Breast epithelium (tissue), 4 donors: ENCODE measurements around the gene EXOSC7. TPM values are rescaled to one million over a fixed set of nuclear protein-coding genes. Genes with fewer than 3 reads are reported as not detected.
A peak's percentile ranks its signal among the peaks of the same experiment; 100 is the strongest.

ENCODE experiments used
- DNase-seq, 2 donors: peaks; one replicate each; pipeline ENCODE4 v3.0.0-alpha.2; 2019; ENCODE audit warnings: low spot score in 2 of 2
- H3K27ac ChIP-seq, 2 donors: fragments of 200-600 bp; sonication (generic) in 1 of 2; one replicate each; pipeline ENCODE4 v1.5.1; 2016 to 2019; ENCODE audit warnings: mild to moderate bottlenecking in 1 of 2
- H3K27me3 ChIP-seq, 2 donors: fragments of 200-600 bp; sonication (generic) in 1 of 2; one replicate each; pipeline versions ENCODE4 v1.5.1 to v1.6.0; 2017 to 2019; ENCODE audit warnings: control low read depth in 1 of 2, mild to moderate bottlenecking in 1 of 2
- H3K36me3 ChIP-seq: fragments of 200-600 bp; one replicate; pipeline ENCODE4 v1.5.1; 2019
- H3K4me1 ChIP-seq, 2 donors: fragments of 200-600 bp; sonication (generic); one replicate each; pipeline ENCODE4 v1.5.1; 2016 to 2019; ENCODE audit warnings: control low read depth in 1 of 2
- H3K4me3 ChIP-seq, 3 donors: fragments of 200-600 bp; sonication (generic); 1 replicate in 2 of 3; 2 replicates in 1 of 3; pipeline ENCODE4 v1.5.1; 2016 to 2019; ENCODE audit warnings: mild to moderate bottlenecking in 3 of 3, moderate library complexity in 2 of 3
- H3K9me3 ChIP-seq, 2 donors: fragments of 200-600 bp; sonication (generic) in 1 of 2; one replicate each; pipeline ENCODE4 v1.5.1; 2016 to 2019; ENCODE audit warnings: control low read depth in 1 of 2
- CTCF ChIP-seq, 3 donors: fragments of 450-650 bp; IDR thresholded peaks; one replicate each; pipeline ENCODE4 v1.5.1; 2016 to 2017; ENCODE audit warnings: antibody characterized with exemption in 3 of 3, mild to moderate bottlenecking in 3 of 3, moderate library complexity in 3 of 3
- POLR2A ChIP-seq: fragments of 450-650 bp; IDR thresholded peaks from one replicate; pipeline ENCODE4 v1.6.1; 2016; ENCODE audit warnings: antibody characterized with exemption, mild to moderate bottlenecking, moderate library complexity
- POLR2AphosphoS5 ChIP-seq, 3 donors: sonication (generic); formaldehyde crosslinking; IDR thresholded peaks; one replicate each; pipeline ENCODE4 v1.6.1; 2017; ENCODE audit warnings: antibody characterized with exemption in 3 of 3
- intact Hi-C: fragments of 100-400 bp; cut with DNase I; formaldehyde crosslinking; loops from one replicate; pipeline ENCODE4 v1.15.1; 2023; ENCODE audit warnings: low total_unique reads
- total RNA-seq, 3 donors: library from RNA; depleted of rRNA; stranded (reverse); fragments of >200 nt; gene quantifications; one replicate each; pipeline ENCODE4 v1.1.0, GENCODE V29; 2016

The EXOSC7 gene
- total RNA-seq, 3 donors from 2014 or later, result 39.0 to 54.9 (median 43.0) TPM

- Histone ChIP-seq H3K27ac (peak overlapping the region in 1 of 2 donors; percentile 52), H3K4me1 (peaks cover 6 to 8% of the 10 kb centered on the region in 2 donors), H3K9me3 (no peaks in the 10 kb centered on the region), H3K36me3 (no peaks in the 10 kb centered on the region), H3K27me3 (no peaks in the 10 kb centered on the region), H3K4me3 (no peak overlapping the region)
- intact Hi-C loops, result loop anchor here (10.0 kb wide), 1 partner anchor 465 kb away; no protein-coding TSS in a partner anchor
- TF ChIP-seq POLR2AphosphoS5 (IDR thresholded peaks at IDR 0.05) (no peak), POLR2A (no peak), CTCF (IDR thresholded peaks at IDR 0.05) (no peak)
- no peak for DNase-seq
Measured at GRCh38 chr3:45029661-45030060, 53.6 kb downstream of the EXOSC7 start.

- H3K27ac ChIP-seq, result no peak overlapping the region
- peaks cover 0 to under 1% of the 10 kb centered on the region in 2 donors for H3K27me3 ChIP-seq
- H3K9me3 ChIP-seq, result no peaks in the 10 kb centered on the region
- no peak overlapping the region for H3K4me3 ChIP-seq
- H3K4me1 ChIP-seq, result no peaks in the 10 kb centered on the region
- intact Hi-C loops, result loop anchor here (10.0 kb wide), 1 partner anchor 463 kb away; no protein-coding TSS in a partner anchor
- no peaks in the 10 kb centered on the region for H3K36me3 ChIP-seq
- no peak for DNase-seq
- TF ChIP-seq CTCF (IDR thresholded peaks at IDR 0.05) (no peak), POLR2AphosphoS5 (IDR thresholded peaks at IDR 0.05) (no peak), POLR2A (no peak)
Measured at GRCh38 chr3:45031531-45031930, 55.5 kb downstream of the EXOSC7 start.

GRCh38 chr3:45032113-45032512, 56.1 kb downstream of the EXOSC7 start:
- no peak for DNase-seq
- H3K4me1 ChIP-seq, result no peaks in the 10 kb centered on the region
- peaks cover 0 to 6% of the 10 kb centered on the region in 2 donors for H3K27me3 ChIP-seq
- no peaks in the 10 kb centered on the region for H3K9me3 ChIP-seq
- no peak overlapping the region for H3K4me3 ChIP-seq
- intact Hi-C loops, result loop anchor here (10.0 kb wide), 1 partner anchor 463 kb away; no protein-coding TSS in a partner anchor
- TF ChIP-seq POLR2A (no peak), POLR2AphosphoS5 (IDR thresholded peaks at IDR 0.05) (no peak), CTCF (IDR thresholded peaks at IDR 0.05) (no peak)
- no peak overlapping the region for H3K27ac ChIP-seq
- H3K36me3 ChIP-seq, result no peaks in the 10 kb centered on the region

GRCh38 chr3:45033791-45034190, 57.7 kb downstream of the EXOSC7 start:
- no peak for DNase-seq
- intact Hi-C loops, result loop anchor here (10.0 kb wide), 1 partner anchor 461 kb away; no protein-coding TSS in a partner anchor
- peak overlapping the region in 1 of 2 donors; percentile 69 for H3K27ac ChIP-seq
- H3K9me3 ChIP-seq, result no peaks in the 10 kb centered on the region
- H3K27me3 ChIP-seq, result peaks cover 0 to 7% of the 10 kb centered on the region in 2 donors
- no peaks in the 10 kb centered on the region for H3K4me1 ChIP-seq
- H3K4me3 ChIP-seq, result no peak overlapping the region
- TF ChIP-seq POLR2AphosphoS5 (IDR thresholded peaks at IDR 0.05), result no peak
- no peak for TF ChIP-seq CTCF (IDR thresholded peaks at IDR 0.05)
- TF ChIP-seq POLR2A, result no peak
- no peaks in the 10 kb centered on the region for H3K36me3 ChIP-seq

GRCh38 chr3:45034612-45035252, 58.7 kb downstream of the EXOSC7 start:
- Histone ChIP-seq H3K36me3 (no peaks in the 10 kb centered on the region), H3K27ac (peak overlapping the region in 1 of 2 donors; percentile 69), H3K9me3 (no peaks in the 10 kb centered on the region), H3K4me3 (no peak overlapping the region), H3K27me3 (peaks cover 0 to 7% of the 10 kb centered on the region in 2 donors), H3K4me1 (no peaks in the 10 kb centered on the region)
- intact Hi-C loops, result loop anchor here (10.0 kb wide), 1 partner anchor 460 kb away; no protein-coding TSS in a partner anchor
- TF ChIP-seq POLR2A (no peak), POLR2AphosphoS5 (IDR thresholded peaks at IDR 0.05) (no peak), CTCF (IDR thresholded peaks at IDR 0.05) (no peak)
- DNase-seq, result peak in 1 of 2 donors; percentile 27
